HuH-7 (cell line): Measurements from ENCODE around the gene POGZ.
"Not testable (repeated sequence)": the region's sequence is repeated elsewhere in the genome, so short reads cannot be mapped to it uniquely, and the experiment has no call there.

Source experiments
- DNase-seq: peaks from one replicate; pipeline ENCODE4 v3.0.0; 2011; ENCODE audit warnings: low spot score

The POGZ gene

DNA sequence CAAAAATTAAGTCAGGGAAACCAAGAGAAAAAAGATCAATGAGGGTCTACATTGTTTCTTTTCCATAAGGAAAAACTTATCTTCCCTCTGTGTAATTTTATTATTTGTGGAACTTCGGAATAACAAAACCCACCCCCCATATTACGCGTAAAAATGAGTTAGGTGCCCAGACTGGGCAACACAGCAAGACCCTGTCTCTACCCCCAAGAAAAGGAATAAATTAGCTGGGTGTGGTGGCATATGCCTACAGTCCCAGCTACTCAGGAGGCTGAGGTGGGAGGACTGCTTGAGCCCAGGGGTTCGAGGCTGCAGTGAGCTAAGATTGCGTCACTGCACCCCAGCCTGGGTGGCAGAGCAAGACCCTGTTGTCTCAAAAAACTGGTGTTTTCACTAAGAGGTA, 39.5 kb downstream of the POGZ start:
- no peak for DNase-seq

DNA sequence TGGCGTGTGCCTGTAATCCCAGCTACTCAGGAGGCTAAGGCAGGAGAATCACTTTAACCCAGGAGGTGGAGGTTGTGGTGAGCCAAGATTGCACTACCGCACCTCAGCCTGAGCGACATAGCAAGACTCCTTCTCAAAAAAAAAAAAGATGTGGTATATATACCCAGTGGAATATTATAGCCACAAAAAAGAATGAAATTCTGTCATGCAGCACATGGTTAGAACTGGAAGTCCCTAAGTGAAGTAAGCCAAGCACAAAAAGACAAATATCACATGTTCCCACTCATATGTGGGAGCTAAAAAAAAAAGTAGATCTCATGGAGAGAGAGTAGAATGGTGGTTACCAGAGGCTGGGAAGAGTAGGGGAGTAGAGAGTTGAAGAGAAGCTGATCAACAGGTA, 41.2 kb downstream of the POGZ start:
- no peak for DNase-seq

GRCh38 chr1:151416231-151416630, 43.1 kb downstream of the POGZ start:
- DNase-seq = no peak

GRCh38 chr1:151411884-151412283, 47.4 kb downstream of the POGZ start:
- no peak for DNase-seq

- DNase-seq = no peak
Measured at GRCh38 chr1:151408891-151409290, 50.4 kb downstream of the POGZ start.

- no peak for DNase-seq
Measured at GRCh38 chr1:151407304-151407703, 52.0 kb downstream of the POGZ start.

GRCh38 chr1:151406176-151406575, 53.1 kb downstream of the POGZ start:
- DNase-seq = no peak

DNA sequence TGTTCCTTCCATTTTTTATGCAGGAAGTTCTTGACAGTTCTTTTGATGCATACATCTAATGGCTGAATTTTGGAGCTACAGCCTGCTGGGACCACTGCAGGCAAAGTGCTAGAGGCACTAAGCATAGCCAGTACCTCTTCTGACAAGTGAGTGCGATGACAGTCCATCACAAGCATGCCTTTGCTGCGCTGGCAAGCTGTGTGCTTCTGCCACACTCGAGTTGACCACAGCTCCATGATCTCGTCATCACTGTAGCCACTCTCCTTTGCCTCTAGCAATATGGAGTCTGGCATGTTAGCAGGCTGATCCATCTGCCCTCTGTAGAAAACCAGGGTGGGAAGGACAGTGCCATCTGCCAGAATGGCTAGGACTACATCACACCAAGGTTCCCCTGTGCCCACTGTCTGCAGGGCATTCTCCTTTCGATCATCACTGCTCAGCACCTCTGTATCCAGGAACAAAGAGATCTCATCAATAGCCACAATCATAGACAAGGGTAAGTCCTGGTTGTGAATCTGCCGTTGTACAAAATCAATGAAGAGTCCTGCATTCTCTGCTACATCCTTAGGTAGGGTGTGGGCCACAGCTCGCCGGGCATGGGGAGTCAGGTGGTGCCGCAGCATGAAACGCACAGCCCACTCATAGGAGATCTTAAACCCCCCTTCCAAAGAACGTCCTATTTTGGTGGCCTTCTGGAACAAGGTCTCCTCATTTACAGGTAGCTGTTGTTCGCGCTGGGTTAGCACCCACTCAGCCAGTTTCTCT, 53.9 kb downstream of the POGZ start:
- no peak for DNase-seq

- DNase-seq = no peak
Measured at GRCh38 chr1:151403612-151404011, 55.7 kb downstream of the POGZ start.

DNA sequence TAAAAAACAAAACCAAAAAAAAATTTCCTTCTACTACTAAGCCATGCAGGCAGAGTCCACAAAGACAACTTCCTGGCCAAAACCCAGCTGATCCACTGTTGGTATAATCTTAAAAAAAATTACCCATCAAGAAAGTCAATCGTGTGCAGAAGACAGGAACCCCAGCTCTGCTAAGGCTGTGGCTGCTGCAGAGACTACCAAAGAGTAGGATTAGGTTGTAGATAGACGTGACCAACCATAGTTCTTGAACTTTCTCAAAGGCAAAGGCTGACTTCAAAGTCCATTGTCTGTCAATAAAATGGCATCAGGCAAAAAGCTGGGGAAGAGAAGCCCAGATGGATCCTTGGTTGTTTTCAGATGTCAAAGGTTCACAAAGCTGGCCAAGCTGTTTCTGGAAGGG, 56.5 kb downstream of the POGZ start:
- DNase-seq = no peak

DNA sequence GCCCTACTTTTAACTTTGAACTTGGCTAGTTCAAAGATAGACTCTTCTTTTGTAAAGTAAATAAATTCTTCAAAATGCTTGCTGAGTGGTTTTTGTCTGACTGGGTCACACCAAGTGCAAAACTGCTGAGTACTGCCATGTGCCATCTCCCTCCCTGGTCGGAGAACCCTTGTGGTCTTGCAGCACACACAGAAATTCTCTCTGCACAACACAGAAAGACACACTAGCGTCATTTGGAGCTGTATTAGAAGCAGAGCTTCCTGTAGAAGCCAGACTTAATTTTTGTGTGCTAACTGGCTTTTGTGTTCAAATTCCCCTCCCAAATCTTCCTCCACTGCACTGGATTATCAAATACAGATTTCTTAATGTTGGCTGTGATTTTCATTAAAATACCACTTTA, 57.4 kb downstream of the POGZ start:
- DNase-seq = no peak

- no peak for DNase-seq
Measured at GRCh38 chr1:151401125-151401788, 58.0 kb downstream of the POGZ start.

GRCh38 chr1:151399324-151400171, 59.7 kb downstream of the POGZ start, which contains the start of gene PSMB4:
Gene PSMB4 (plus strand): TSS chr1:151399573. CDS start chr1:151399588, 15 bp downstream.
- peak; percentile 72 for DNase-seq

GRCh38 chr1:151396265-151396664, 63.0 kb downstream of the POGZ start:
- not testable (repeated sequence) for DNase-seq

GRCh38 chr1:151393583-151393982, 65.7 kb downstream of the POGZ start:
- no peak for DNase-seq

DNA sequence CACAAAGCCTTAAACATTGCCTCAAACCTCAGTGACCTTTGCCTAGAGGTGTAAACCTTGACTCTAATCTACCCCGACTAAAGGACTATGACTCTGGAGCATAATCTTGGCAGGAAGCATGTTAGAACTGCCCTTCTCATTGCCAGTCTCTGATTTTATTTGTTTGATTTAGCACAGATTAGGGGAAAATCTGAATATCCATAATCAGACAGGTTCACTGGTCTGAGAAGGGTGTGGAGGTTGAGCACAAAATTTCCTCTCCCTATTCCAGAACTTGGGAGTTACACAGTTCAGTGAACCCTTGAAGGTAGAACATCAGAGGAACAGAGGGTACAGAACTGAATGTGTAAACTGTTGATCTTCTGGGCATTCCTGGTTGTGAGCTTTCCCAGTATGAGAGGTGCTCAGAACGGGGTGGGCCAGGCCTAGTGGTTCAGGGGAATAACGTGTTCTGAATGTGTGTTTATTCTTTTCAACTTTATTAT, 68.2 kb downstream of the POGZ start:
- no peak for DNase-seq

DNA sequence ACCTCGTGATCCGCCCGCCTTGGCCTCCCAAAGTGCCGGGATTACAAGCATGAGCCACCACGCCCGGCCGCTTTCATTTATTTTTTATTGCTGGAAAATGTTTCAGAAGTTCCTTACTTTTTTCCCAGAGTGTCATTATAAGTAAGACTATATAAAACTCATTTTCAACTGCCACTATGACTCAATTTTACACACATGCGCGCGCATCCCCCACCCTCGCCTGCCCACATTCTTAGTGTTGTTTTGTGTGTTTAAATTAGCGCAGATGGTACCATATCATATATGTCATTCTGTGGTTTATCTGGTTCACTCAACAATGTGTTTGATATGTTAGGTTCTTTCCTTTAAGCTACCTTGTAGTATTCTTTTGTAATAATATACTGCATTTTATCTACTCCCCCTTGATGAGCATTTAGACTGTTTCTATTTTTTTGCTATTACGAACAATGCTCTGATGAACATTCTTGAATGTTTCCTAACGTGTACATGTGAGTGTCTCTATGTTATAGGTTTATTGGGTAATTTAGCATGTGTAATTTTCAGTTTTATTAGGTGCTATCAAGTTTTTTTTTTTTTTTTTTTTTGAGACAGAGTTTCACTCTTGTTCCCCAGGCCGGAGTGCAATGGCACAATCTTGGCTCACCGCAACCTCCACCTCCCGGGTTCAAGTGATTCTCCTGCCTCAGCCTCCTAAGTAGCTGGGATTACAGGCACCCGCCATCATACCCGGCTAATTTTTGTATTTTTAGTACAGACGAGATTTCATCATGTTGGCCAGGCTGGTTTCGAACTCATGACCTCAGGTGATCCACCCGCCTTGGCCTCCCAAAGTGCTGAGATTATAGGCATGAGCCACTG, 68.8 kb downstream of the POGZ start:
- not testable (repeated sequence) for DNase-seq

- DNase-seq = no peak
Measured at GRCh38 chr1:151386002-151386401, 73.3 kb downstream of the POGZ start.

DNA sequence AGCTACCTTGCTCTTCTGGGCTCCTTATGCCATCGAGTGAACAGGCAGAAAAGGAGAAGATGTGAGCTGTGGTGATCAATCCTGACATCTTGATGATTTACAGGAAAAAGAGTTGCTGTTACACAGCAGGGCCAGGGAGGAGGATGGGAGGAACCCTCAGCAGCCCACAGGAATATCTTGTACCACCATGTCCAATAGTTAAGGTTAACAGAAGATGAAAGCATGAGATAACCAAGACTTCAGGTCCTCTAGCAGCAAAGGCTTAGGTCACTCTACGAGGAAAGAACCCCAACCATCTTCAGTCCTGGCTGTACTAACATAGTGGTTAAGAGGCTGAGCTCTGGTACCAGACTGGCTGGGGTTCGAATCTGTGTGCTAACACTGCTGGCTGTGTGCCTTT, 74.7 kb downstream of the POGZ start:
- no peak for DNase-seq

- no peak for DNase-seq
Measured at GRCh38 chr1:151377150-151377884, 82.0 kb downstream of the POGZ start.

GRCh38 chr1:151373196-151373595, 86.1 kb downstream of the POGZ start:
- DNase-seq = no peak
